DMS79 treated with DMSO at 0.1 percent for 48 hours (cell line): Measurements from ENCODE around the gene DHX16.

Source experiments
- DNase-seq: peaks from one replicate; lab custom pipeline; 2025; lab: John Stamatoyannopoulos, UW

Gene DHX16

DNA sequence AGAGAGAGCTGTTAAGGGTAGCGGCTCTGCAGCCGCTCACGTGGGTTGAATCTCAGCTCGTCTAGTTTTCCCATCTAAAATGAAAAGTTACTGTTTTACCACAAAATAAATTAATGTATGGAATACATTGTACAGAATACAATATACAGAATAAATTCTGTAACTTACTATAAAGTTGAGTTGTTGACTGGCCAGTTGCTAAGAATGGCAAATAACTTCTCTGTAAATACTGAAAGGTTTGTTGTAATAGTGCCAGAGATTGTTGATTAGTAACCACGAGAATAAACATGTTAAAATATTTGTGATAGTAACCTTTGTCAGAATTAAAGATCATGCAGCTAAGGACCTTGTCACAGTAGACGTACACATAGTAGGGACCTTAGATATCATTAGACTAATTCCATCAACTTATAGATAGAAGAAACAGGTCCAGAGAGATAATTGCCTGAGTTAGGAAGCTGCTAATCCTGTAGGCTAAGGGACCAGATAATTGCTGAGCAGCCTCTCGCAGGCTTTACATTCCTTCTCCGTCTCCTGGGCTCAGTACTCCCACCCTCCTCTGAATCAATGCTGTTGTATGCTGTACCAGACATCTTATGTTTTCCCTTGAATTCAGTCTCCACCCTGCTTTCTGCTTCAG lies 18.5 kb upstream of the DHX16 start:
- no peak for DNase-seq

DNA sequence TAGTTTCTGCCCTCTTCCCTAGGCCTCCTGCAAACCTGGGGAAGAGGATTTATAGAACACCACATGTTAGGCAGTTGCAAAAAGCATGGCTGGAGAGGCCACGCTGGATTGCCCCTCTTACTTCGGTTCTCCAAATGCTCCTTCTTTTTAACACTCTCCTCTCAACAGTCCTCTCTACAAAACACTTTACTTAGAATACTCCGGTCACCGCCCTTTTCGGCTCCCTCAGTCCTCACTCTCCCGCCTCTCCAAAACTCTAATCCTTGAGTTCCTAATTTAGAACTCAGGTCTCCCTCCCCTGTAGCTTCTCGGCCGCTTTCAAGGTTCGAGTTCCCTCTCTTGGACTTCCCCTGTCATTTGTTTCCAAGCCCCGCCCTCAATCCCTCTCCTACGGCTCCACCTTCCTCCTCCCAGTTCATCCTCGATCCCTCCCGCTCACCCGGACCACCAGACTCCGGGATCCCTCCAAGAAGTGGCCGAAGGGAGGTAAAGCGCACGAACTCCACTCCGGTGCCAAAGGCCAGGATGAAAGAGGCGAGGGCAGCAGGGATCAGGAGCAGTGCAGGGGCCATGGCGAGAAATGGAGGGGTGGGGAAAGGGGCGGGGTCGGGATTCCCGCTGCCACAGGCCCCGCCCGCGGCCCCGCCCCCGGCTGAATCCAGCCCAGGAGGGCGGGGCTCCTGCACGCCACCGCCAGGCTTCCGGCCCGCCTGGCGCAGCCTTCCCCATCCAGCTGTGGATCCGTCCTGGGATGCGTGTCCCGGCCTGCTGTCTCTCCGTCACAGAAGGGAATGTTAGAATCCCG lies 17.8 kb upstream of the DHX16 start, which contains the start of gene NRM:
Gene NRM, minus strand, starts transcription at position 582 of the 805 bp plus-strand sequence. Its CDS starts 10 bp downstream, at position 572.
- peak; percentile 84 for DNase-seq

DNA sequence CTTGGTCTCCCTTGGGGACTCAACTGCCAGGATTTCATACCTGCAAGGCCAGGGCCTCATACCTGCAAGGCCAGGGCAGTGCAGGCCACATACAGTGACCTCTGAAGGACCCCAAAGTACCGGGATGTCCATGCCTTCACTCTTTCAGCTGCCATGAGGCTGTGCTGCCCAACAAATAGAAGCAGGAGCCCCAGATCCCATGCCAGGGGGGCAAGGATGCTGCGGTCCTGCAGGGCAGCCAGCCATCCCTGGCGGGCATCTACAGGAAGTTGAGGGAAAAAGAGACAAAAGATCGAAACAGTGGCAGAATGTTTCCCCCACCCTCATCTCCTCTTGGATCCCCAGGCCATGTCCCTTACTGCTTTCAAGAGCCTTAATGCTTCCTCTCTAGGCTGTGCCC lies 17.2 kb upstream of the DHX16 start:
- DNase-seq: no peak

DNA sequence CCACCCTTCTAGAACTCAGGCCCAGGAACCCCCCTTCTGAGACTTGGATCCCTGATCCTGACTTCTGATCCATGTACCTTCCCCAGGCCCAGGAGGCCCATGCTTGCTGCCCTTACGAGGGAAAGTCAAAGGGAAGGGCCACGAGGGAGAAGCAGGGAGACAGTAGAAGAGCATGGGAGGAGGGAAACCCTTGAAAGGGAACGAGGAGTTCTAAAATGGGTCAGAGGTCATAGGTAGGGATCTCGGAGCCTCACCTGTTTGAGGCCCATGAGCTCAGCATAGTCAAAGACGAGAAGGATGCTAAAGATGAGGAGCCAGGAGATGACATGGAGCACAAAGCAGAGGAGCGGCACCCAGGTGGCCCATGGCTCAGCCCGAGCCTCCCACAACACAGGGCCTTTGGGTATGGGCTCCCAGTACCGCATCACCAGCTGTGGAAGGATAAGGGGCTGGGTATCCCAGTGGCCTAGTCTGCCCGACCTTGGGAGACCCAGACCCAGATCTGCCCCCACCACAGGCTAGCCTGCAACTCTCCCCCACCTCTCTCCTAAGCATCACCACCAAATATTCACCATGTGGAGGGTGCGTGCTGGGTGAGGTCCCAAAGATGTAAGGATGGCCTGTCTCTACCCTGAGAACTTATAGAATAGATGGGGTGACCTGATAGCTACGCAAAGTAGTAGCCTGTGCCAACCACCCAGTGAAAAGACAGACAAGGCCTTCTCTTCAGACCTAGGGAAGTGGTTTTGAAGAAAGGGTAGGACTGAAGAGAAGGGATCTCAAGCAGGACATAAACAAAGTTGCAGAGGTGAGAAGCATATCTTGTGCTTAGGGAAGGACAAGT lies 16.4 kb upstream of the DHX16 start:
- DNase-seq: no peak

DNA sequence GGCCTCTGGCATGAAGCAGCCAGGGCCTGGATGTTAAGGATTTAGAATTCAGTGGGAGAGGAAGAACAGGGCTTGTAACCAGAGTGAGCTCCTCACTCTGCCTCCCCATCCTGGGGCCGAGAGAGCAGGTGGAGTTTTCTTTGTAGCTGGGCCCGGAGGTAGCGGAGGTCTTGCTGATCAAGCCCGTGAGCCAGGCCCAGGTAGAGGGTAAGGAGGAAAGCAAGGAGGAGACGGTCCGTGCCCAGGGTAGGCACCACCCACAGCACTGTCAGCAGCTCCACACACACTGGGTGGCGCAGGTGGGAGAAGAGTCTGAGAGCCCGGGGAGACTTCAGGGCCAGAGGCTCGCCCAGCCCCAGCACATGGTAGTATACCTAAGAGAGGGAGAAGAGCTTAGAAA lies 15.8 kb upstream of the DHX16 start:
- no peak for DNase-seq

DNA sequence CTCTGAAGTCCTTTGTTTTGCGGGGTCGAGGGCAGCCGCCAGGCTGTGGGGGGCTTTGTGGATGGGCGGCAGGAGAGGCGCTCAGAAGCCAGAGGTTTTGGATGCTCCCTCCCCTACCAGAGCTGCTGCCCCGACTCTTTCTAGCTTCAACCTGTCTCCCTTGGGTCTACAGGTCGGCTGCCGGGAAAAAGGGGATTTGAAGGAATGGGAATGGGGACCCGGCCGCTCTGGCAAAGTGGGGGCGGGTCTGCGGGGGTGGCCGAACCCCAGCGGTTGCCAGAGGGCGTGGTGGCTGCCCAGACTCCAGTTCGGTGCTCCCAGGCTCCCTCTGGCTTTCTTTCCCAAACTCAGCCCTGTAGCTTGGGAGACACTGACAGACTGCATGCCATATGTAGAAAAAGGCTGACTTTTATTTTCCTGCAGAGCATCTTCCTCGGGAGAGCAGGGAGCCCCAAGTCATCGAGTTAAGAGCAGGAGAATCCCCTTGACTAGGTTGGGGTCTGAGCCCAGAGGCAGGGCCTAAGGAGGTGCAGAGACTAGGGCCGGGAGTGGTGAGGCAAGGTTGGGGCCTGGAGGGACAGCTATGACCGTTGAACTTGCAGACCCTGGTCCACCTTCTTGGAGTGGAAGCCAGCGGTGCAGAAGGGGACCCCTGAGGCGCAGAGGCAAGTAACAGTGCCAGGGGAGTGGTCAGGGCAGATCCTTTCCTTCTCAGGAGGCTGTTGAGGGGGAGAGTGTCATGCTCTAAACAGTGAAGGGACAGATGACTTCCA lies 15.0 kb upstream of the DHX16 start:
- DNase-seq: no peak

DNA sequence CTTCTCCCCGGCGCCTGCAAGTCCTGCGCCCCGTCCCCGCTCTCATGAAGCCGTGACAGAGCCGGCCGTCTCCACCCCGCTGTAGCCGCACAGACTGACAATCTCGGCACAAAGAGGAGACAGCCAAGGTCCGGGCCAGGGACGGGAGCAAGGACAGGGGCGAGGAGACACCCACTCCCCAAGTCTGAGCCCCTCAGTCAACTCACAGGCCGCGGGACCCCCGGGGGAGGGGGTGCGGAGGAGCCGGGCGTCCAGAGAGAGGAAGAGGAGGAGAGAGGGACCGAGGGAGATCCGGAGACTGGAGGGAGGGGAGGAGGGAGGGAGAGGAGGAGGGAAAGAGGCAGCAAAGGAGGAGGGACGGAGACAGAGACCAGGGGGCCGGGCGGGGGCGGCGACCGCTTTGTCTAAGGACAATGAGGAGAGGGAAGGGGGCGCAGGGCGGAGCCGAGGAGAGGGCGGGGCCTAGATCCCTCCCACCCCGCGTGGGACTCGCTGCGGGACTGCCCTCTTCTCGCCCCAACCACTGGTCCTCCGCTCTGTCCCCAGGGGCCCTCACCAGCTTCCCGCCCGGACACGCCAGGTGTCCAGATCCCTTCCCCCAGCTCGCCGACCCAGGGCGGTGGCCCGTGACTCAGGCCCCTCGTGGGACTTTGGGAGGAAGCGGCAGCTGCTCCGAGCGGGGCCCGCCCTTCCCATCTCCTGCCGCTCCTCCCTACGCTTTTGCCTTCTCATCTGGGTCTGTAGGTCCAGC lies 14.3 kb upstream of the DHX16 start:
- DNase-seq: peak; percentile 82

DNA sequence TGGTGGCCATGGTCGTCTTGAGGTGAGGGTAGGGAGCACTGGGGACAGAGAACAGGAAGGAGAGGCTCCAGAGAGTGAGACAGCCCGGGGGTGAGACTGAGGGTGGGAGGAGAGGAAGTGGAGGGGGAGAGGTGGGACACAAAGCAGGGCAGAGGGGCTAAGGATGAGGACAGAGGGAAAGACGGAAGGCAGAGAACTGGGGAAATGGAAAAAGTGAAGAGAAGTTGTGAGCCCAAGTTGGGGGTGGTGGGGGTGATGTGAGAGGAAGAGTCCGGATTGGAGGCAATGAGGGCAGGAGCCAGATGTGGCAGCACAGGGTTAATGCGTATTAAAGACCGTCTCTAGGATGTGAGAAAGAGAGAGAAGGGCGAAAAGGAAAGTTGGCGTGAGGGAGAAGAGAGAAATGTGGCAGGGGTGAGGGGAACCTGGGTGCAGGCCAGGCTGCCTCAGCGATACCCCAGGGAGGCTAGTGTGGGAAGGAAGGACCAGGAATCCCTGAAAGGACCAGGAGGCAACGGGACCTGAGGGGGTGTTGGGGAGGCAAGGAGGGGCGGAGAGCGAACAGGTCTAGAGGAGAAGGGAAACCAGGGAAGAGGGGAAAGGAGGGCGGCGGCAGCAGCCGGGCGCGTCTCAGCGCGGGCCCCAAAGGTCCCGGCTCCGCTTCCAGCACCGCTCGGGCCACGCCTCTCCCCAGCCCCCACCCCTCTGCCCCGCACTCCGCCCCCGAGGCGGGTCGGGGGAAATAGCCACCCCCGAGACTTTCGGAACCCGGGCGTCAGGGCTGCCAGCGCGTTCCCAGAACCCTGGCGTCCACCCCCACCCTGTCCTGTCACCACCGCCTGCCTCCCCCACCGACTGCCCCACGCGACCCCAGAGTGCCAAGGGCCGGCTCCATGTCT lies 13.5 kb upstream of the DHX16 start, which contains the start of gene PPP1R18:
Gene PPP1R18, minus strand, starts transcription at position 637 of the 899 bp plus-strand sequence. Its CDS starts 627 bp downstream, at position 10.
- DNase-seq: no peak

DNA sequence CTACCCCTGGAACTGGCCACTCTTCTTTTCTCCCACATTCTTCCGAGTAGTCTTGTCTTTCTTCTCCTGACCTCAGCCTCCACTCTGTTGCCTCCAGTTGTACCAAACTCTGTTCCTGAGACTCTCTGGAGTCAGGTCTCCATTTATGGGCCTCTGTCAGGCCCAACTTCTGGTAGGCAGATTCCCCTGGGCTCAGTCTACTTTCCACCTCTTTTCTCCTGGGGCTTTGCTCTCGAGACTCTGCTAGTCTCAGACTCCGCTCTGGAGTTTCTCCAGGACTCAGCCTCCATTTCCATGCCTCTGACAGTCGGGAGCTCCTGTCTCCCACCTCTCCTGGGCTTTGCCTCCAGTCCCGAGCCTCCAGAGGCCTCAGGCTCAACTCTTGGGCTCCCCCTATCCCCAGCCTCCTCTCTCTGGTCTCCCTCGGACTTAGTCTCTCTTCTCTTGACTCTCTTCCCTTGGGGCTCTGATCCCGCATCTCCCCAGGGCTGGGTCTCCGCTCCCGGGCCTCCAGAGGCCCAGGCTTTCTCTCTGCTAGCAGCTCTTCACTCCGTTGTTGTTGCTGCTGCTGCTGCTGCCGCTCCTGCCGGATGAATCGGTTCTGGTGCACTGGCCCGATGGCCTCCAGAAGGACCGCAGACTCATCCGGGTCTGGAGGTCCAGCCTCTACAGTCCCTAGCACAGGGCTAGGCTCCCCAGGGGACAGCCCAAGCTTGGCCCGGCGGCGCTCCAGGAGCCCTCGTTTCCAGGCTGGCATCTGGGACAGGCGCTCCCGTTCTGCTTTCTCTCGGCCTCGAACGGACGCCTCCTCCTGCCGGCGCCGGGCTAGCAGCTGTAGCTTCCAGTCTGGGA lies 12.6 kb upstream of the DHX16 start:
- no peak for DNase-seq

DNA sequence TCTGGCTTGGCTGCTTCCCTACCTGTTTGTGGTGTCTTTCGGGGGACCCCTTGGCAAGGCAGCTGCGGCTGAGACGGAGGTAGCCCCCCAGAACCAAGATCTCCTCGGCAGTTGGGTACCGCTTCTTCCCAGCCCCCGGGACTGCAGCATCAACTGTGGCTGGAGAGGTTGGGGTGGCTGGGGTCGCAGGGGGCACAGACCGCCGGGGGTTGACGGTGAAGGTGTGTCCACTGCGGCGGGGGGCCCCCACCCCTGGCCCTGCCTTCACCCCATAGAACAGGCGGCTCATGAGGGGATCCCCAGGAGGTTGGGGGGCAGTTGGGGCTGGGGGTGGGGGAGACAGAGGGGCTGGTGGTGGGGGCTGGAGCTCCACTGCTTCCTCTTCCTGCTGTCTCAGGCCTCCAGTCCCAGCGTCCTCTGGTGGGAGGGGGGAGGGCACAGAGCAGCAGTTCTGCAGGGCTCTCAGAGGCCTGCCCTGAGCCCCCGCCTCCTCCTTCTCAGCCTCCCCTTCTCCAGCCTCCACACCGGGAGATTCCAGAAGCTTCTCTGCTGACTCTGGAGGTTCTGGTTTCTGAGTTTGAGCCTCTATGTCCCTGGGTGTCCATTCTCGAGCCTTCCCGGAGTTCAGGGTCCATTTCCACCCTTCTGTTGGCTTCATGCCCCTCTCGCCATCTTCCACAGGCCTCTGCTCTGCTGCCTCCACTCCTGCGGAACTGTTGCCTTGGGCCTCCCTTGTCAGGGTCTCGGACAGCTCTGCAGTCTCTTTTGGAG lies 11.8 kb upstream of the DHX16 start:
- no peak for DNase-seq

DNA sequence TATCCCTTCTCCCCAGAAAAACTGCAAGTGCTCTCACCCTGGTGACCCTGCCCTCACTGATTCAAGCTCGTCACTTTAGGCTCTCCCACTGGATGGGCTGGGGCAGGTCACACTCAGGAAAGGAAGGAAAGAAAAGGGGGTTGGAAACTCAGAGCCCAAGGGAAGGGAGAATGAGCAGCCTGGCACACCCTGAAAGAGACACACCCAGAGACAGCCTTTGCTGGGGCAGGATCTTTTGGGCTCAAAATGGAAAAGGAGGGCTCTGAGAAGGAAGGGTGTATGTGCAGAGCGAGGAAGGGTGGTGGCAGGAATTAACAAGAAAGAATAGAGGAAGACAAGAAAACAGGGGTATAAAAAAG lies 11.2 kb upstream of the DHX16 start:
- DNase-seq: no peak

DNA sequence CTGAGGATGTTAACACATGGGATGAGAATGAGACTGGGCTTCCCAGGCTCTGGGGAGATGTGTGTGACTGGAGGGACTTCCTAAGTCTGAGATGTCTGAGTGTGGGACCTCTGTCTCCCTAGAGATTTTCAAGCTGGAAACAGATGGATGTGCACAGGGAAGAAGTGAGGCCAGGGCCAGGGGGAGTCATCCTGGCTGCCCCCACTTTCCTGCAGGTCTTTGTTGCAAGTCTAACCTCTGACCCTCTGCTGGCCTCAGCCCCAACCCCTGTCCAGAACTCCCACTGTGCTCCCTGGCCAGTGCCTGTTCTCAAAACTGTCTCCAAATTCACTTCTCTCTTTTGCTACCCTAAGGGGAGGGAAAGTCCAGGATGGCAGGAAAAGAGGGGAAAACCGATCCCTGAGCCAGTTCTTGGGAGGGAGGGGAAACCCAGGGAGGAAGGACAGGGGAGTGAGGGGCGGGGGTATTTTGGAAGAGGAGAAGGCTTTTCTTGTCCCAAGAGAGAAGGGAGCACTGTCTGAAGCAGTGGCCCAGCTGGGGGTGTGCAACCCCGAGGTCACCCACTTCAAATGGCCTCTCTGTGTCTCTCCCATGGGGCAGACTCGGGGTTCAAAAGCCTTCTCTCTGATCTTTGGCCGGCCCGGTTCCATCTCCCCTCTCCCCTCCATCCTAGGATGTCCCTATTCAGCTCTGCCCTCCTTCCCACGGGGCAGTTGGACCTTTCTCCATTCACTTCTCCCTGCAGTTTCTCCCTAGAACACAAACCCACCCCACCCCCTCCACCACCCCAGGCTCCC lies 10.6 kb upstream of the DHX16 start:
- DNase-seq: no peak

DNA sequence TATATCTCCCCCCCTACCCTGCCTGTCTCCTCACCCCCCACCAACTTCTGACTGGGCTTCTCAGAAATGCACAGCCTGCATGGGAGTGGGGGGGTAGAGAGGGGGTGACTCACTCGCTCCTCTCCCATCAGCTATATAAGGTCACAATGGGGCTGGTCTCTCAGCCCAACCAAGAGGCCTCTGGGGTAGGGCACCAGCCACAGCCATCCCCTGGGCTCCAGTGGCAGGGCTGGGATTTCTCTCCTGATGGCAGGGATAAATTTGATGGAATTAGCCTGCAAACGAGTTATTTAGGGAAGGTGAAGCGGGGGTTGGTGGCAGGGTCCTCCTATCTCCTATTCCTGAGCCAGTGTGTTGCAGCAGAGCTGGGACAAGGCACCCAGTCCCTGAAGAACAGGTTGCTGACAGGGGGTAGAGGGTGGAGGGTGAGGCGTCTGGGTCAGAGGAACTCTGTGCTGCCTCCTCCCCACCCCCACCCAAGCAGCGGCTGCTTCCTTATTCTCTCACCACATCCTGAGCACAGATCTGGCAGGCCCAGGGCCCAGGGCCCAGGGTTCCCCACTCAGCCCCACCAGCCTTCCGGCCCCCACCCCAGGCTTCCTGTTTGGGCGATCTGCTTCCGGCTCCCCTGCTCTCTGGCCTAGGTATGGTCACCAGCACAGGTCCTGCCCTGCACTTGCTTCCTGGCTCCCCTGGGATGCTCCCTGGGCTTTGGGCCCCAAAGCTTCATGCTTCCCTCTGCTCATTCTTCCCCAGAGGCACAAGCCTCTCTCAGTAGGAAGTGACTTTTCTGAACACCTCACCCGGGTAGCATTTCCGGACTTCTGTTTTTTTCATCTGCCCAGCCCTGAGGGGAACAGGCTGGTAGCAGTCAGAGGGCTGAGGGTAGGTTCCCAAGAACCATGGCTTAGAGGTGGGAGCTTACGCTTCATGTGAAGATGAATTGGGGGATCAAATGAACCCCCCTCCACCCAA lies 9.6 kb upstream of the DHX16 start:
- DNase-seq: no peak

DNA sequence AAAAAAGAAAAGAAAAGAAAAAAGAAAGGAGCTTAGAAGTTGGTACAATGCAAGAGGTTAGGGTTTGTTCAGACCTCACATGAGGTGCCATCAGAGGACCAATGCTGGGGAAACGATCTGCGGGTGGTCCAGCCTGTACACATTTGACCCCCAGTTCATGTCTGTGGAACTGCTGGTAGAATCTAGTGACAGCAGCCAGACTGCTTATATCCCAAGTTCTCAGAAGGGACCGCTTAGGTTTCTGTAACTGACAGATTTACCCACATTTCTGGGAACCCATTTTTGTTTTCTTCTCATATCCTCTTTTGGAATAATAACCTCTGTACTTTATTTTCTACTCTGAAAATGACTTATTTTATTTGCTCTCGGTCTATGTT lies 8.9 kb upstream of the DHX16 start:
- DNase-seq: no peak

DNA sequence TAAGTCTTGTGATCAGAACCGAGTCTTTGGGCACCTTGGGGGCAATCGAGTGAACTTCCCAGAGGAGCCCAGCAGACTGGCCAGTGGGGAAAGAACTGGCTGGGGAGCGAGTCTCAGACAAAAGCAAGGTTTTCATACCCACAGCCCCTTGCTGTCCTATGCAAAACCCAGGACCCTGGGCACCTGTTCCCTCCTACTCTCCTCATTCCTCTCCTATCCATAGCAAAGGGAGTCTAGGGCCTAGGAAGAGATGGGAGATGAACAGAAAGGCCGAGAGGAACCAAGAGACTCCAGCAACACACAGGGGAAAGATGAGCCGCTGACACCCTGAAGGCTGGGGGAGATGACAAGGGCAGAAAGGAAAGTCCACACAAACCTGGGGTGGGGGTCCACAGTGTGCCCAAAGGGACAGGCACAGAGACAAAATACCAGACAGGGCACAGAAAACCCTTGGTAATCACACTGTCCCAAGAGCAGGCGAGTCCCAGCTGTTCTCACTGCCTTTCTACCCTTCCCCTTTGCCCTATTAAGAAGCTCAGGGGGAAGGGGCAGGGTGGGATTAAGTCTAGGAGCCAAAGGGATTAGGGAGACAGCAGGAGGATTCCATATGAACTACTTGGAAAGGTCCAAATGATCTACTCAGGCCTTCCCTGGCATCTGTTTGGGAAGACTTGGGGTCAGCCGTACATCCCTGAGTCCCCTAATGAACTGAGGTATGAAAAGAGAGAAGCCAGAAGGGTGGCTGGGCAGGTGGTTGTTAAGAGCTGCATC lies 7.1 kb upstream of the DHX16 start:
- DNase-seq: no peak
